SK-N-SH treated with all-trans-retinoic acid at 6 μM for 48 hours (cell line): ENCODE results near the gene FH.

Source experiments
- ATAC-seq: fragments of 200-7000 bp; cut with Tn5 transposase; 3 replicates; pipeline ENCODE4 v1.9.1; 2020; ENCODE audit warnings: mild to moderate bottlenecking, moderate library complexity
- ARNTL ChIP-seq: fragments of 450-650 bp; formaldehyde crosslinking; IDR thresholded peaks from 2 replicates; pipeline ENCODE4 v1.5.0; 2020; ENCODE audit warnings: low read depth, mild to moderate bottlenecking, moderate library complexity, borderline replicate concordance
- ESRRG ChIP-seq: fragments of 250-450 bp; sonication (Bioruptor Pico); IDR thresholded peaks from 2 replicates; pipeline ENCODE4 v1.6.1; 2021; ENCODE audit warnings: mild to moderate bottlenecking
- GLIS3 ChIP-seq: fragments of 250-450 bp; sonication (Bioruptor Pico); IDR thresholded peaks from 2 replicates; pipeline ENCODE4 v1.5.0; 2020; ENCODE audit warnings: mild to moderate bottlenecking, moderate library complexity
- ISL1 ChIP-seq: fragments of 250-450 bp; sonication (Bioruptor Pico); IDR thresholded peaks from 2 replicates; pipeline ENCODE4 v2.1.2; 2022; ENCODE audit warnings: mild to moderate bottlenecking, moderate library complexity
- OSR1 ChIP-seq: fragments of 250-450 bp; sonication (Bioruptor Pico); IDR thresholded peaks from 2 replicates; pipeline ENCODE4 v1.8.0; 2022; ENCODE audit warnings: moderate library complexity, mild to moderate bottlenecking, inconsistent platforms
- POU6F1 ChIP-seq: fragments of 250-450 bp; sonication (Bioruptor Pico); IDR thresholded peaks from 2 replicates; pipeline ENCODE4 v1.8.0; 2021; ENCODE audit warnings: low read depth, mild to moderate bottlenecking, moderate library complexity, borderline replicate concordance
- PPARA ChIP-seq: fragments of 250-450 bp; sonication (Bioruptor Pico); IDR thresholded peaks from 2 replicates; pipeline ENCODE4 v1.5.0; 2020; ENCODE audit warnings: mild to moderate bottlenecking, borderline replicate concordance
- RARB ChIP-seq: fragments of 250-450 bp; sonication (Bioruptor Pico); IDR thresholded peaks from 2 replicates; pipeline ENCODE4 v1.8.0; 2021; ENCODE audit warnings: mild to moderate bottlenecking, moderate library complexity
- SNAI2 ChIP-seq: fragments of 250-450 bp; sonication (Bioruptor Pico); IDR thresholded peaks from 2 replicates; pipeline ENCODE4 v1.5.0; 2020; ENCODE audit warnings: mild to moderate bottlenecking, moderate library complexity
- TOX ChIP-seq: fragments of 250-450 bp; sonication (Bioruptor Pico); IDR thresholded peaks from 2 replicates; pipeline ENCODE4 v1.8.0; 2021; ENCODE audit warnings: mild to moderate bottlenecking, moderate library complexity, borderline replicate concordance
- ZC3H10 ChIP-seq: fragments of 250-450 bp; sonication (Bioruptor Pico); IDR thresholded peaks from 2 replicates; pipeline ENCODE4 v1.5.1; 2021; ENCODE audit warnings: mild to moderate bottlenecking, moderate library complexity
- ZFP3 ChIP-seq: fragments of 250-450 bp; sonication (Bioruptor Pico); IDR thresholded peaks from 2 replicates; pipeline ENCODE4 v1.5.0; 2020; ENCODE audit warnings: mild to moderate bottlenecking, moderate library complexity
- ZFP30 ChIP-seq: fragments of 450-650 bp; formaldehyde crosslinking; IDR thresholded peaks from 2 replicates; pipeline ENCODE4 v1.5.0; 2022; ENCODE audit warnings: mild to moderate bottlenecking, moderate library complexity
- ZNF565 ChIP-seq: fragments of 450-650 bp; formaldehyde crosslinking; conservative IDR thresholded peaks from 2 replicates; pipeline ENCODE4 v1.5.0; 2020; ENCODE audit warnings: low read depth, mild to moderate bottlenecking, moderate library complexity
- ZNF70 ChIP-seq: fragments of 450-650 bp; formaldehyde crosslinking; IDR thresholded peaks from 2 replicates; pipeline ENCODE4 v1.5.0; 2020; ENCODE audit warnings: mild to moderate bottlenecking, moderate library complexity
- ZNF8 ChIP-seq: fragments of 450-650 bp; formaldehyde crosslinking; IDR thresholded peaks from 2 replicates; pipeline ENCODE4 v1.5.0; 2020; ENCODE audit warnings: mild to moderate bottlenecking, moderate library complexity
- TF ChIP-seq, protein P1 (sequence below): fragments of 250-450 bp; sonication (Bioruptor Pico); IDR thresholded peaks from 2 replicates; pipeline ENCODE4 v1.5.1; 2020; ENCODE audit warnings: low read depth, mild to moderate bottlenecking, moderate library complexity
- TF ChIP-seq, protein P2 (sequence below): fragments of 250-450 bp; sonication (Bioruptor Pico); IDR thresholded peaks from 2 replicates; pipeline ENCODE4 v1.5.1; 2021; ENCODE audit warnings: mild to moderate bottlenecking, moderate library complexity
- TF ChIP-seq, protein P3 (sequence below): fragments of 250-450 bp; sonication (Bioruptor Pico); IDR thresholded peaks from 2 replicates; pipeline ENCODE4 v1.8.0; 2020; ENCODE audit warnings: mild to moderate bottlenecking, moderate library complexity, borderline replicate concordance
- TF ChIP-seq, protein P4 (sequence below): fragments of 250-450 bp; sonication (Bioruptor Pico); IDR thresholded peaks from 2 replicates; pipeline ENCODE4 v1.5.0; 2020; ENCODE audit warnings: mild to moderate bottlenecking, moderate library complexity

FH gene

DNA sequence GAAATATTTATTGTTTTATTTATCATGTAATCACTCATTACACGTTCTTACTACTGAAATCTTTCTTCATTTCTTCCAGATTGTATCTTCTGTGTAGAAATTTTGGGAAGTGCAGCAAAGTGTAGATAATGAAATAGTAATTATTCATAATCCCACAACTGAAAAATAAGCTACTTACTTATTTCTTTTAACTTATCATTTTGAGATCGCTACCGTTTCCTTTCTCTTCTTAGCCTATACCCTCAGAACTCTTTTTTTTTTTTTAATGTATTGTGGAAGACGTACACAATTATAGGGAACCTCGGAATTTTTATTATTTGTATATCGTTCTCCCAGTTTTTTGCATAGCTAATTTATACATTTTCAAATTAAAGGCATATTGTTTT, 518 bp upstream of the FH start:
- ATAC-seq: no peak
- TF ChIP-seq ZNF70 (no peak), SNAI2 (CRISPR knock-in tag) (no peak), ZFP30 (CRISPR knock-in tag) (no peak), ISL1 (no peak), GLIS3 (no peak), ZFP3 (no peak), OSR1 (CRISPR knock-in tag) (no peak), ESRRG (CRISPR knock-in tag) (no peak), TOX (CRISPR knock-in tag) (no peak), RARB (no peak), PPARA (CRISPR knock-in tag) (no peak)
- TF ChIP-seq, protein P1, sequence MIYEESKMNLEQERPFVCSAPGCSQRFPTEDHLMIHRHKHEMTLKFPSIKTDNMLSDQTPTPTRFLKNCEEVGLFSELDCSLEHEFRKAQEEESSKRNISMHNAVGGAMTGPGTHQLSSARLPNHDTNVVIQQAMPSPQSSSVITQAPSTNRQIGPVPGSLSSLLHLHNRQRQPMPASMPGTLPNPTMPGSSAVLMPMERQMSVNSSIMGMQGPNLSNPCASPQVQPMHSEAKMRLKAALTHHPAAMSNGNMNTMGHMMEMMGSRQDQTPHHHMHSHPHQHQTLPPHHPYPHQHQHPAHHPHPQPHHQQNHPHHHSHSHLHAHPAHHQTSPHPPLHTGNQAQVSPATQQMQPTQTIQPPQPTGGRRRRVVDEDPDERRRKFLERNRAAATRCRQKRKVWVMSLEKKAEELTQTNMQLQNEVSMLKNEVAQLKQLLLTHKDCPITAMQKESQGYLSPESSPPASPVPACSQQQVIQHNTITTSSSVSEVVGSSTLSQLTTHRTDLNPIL (CRISPR knock-in tag): no peak
- TF ChIP-seq, protein P2, sequence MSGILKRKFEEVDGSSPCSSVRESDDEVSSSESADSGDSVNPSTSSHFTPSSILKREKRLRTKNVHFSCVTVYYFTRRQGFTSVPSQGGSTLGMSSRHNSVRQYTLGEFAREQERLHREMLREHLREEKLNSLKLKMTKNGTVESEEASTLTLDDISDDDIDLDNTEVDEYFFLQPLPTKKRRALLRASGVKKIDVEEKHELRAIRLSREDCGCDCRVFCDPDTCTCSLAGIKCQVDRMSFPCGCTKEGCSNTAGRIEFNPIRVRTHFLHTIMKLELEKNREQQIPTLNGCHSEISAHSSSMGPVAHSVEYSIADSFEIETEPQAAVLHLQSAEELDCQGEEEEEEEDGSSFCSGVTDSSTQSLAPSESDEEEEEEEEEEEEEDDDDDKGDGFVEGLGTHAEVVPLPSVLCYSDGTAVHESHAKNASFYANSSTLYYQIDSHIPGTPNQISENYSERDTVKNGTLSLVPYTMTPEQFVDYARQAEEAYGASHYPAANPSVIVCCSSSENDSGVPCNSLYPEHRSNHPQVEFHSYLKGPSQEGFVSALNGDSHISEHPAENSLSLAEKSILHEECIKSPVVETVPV (CRISPR knock-in tag): no peak
- TF ChIP-seq, all 23 proteins: peak for 0

GRCh38 chr1:241518476-241519307, 863 bp downstream of the FH start:
- TF ChIP-seq ZNF565 (CRISPR knock-in tag) (no peak), ESRRG (CRISPR knock-in tag) (no peak), GLIS3 (no peak)
- TF ChIP-seq, protein P3, sequence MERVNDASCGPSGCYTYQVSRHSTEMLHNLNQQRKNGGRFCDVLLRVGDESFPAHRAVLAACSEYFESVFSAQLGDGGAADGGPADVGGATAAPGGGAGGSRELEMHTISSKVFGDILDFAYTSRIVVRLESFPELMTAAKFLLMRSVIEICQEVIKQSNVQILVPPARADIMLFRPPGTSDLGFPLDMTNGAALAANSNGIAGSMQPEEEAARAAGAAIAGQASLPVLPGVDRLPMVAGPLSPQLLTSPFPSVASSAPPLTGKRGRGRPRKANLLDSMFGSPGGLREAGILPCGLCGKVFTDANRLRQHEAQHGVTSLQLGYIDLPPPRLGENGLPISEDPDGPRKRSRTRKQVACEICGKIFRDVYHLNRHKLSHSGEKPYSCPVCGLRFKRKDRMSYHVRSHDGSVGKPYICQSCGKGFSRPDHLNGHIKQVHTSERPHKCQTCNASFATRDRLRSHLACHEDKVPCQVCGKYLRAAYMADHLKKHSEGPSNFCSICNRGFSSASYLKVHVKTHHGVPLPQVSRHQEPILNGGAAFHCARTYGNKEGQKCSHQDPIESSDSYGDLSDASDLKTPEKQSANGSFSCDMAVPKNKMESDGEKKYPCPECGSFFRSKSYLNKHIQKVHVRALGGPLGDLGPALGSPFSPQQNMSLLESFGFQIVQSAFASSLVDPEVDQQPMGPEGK (CRISPR knock-in tag): no peak
- peak; percentile 70 for ATAC-seq

- TF ChIP-seq ZNF565 (CRISPR knock-in tag) (no peak), RARB (no peak)
- no peak for ATAC-seq
Observed at GRCh38 chr1:241513378-241513777, 6.2 kb downstream of the FH start.

GRCh38 chr1:241507189-241507863, 12.2 kb downstream of the FH start:
- peak; percentile 55 for ATAC-seq
- TF ChIP-seq ZC3H10 (CRISPR knock-in tag): no peak
- no peak for TF ChIP-seq POU6F1 (CRISPR knock-in tag)
- no peak for TF ChIP-seq ZNF8 (CRISPR knock-in tag)

DNA sequence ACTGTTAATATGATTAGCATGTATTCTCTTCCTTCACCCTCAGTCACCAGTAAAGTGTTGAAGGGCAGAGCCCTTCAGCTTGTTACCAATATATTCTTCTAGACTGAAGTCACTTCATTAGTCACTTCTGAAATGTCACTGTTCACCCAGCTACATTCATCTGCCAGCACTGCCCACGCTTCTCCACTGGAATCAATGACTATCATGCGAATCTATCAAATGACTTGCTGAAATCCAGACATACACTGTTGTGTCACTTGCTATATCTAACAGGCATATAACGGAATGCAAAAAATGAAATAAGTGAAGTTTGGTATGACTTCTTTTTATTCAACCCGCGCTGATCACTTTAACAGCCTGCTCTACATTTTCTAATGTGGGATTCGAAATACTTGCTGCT, 16.1 kb downstream of the FH start:
- TF ChIP-seq, protein P4, sequence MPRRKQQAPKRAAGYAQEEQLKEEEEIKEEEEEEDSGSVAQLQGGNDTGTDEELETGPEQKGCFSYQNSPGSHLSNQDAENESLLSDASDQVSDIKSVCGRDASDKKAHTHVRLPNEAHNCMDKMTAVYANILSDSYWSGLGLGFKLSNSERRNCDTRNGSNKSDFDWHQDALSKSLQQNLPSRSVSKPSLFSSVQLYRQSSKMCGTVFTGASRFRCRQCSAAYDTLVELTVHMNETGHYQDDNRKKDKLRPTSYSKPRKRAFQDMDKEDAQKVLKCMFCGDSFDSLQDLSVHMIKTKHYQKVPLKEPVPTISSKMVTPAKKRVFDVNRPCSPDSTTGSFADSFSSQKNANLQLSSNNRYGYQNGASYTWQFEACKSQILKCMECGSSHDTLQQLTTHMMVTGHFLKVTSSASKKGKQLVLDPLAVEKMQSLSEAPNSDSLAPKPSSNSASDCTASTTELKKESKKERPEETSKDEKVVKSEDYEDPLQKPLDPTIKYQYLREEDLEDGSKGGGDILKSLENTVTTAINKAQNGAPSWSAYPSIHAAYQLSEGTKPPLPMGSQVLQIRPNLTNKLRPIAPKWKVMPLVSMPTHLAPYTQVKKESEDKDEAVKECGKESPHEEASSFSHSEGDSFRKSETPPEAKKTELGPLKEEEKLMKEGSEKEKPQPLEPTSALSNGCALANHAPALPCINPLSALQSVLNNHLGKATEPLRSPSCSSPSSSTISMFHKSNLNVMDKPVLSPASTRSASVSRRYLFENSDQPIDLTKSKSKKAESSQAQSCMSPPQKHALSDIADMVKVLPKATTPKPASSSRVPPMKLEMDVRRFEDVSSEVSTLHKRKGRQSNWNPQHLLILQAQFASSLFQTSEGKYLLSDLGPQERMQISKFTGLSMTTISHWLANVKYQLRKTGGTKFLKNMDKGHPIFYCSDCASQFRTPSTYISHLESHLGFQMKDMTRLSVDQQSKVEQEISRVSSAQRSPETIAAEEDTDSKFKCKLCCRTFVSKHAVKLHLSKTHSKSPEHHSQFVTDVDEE (CRISPR knock-in tag): no peak
- no peak for TF ChIP-seq TOX (CRISPR knock-in tag)
- TF ChIP-seq, protein P1 (CRISPR knock-in tag): no peak
- no peak for TF ChIP-seq ARNTL (CRISPR knock-in tag)

More for the DNA sequence above, 16.1 kb downstream of the FH start:
- no peak for ATAC-seq
